Measurements from ENCODE around the gene TNFRSF17.

Gene TNFRSF17

DNA sequence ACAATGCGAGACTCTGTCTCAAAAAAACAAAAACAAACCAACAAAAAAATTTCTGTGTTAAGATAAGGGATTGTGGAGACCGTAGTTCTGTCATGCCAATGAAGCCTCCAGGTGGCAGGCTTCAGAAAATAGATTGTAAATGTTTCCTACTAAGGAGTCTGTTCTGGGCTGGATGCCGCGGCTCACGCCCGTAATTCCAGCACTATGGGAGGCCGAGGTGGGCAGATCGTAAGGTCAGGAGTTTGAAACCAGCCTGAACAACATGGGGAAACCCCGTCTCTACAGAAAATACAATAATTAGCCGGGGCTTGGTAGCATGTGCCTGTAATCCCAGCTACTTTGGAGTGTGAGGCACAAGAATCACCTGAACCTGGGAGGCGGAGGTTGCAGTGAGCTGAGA is 7.1 kb downstream of the TNFRSF17 start:
- no peak for DNase-seq

DNA sequence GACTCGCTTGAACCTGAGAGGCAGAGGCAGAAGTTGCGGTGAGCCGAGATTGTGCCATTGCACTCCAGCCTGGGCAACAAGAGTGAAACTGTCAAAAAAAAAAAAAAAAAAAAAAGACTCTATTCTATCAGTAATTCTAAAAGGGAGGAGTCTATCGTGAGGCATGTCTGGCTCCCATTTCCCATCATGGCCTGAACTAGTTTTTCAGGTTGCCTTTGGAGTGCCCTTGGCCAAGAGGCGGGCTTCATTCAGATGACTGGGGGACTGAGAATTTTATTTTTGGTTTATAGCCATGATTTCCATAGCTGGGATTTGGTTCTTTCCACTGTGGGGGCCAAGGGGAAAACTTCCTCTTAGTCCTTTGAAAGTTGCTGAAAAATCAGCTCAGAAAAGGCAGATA is 8.1 kb downstream of the TNFRSF17 start:
- DNase-seq, result no peak

DNA sequence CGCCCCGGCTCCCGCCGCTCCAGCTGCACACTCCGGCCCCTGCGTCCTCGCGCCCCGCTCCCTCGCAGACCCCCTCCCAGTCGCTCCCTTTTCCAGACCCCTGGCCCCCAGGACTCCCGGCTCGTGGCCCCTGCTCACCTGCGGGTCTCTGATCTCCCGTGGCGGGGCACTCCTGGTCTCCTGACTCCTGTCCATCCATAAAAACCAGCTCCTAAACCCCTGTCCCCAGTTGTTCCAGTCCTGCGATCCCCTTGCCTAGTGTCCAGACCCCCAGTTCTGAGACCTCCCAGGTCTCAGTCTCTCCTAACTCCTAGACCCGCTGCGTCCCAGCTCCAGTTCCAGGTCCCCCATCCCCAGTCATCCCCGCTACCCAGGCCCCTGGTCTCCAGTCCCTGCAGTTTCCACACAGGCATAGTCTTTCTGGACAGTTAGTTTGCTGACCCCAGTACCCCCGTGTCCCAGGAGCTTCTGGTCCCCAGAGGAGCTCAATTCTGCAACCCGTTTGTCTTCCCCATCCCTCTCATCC is 11.9 kb downstream of the TNFRSF17 start:
- no peak for DNase-seq

DNA sequence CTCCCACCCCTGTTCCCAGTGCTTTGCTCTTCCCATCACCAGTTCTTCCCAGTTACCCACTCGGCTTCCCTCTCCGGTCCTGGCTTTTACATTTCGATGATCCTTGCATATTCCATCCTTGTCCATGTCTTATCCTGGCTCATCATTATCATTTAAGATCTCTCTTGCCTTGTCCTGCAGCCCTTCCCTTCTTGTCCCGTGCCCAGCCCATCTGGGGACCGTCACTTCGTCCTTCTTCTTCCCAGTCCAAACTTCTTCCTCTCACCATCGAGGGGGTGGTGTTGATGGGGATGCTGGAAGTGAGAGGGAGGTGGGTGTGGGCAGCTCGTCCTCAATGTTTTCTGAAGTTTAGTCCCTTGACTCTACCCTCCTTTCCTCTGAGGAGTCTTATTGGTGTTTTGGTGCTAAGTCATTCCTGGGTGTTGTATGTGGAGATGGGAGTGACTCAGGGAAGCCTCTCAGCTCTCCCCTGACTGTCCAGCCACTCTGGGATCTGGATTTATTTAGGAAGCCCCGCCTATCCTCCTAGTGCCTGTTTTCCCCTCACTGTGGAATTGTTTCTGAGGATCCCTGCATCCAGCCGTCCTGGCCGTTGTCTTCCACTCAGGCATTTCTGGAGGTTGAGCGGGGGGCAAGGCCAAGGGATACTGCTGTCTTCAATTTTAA is 12.5 kb downstream of the TNFRSF17 start:
- peak; percentile 82 for DNase-seq

DNA sequence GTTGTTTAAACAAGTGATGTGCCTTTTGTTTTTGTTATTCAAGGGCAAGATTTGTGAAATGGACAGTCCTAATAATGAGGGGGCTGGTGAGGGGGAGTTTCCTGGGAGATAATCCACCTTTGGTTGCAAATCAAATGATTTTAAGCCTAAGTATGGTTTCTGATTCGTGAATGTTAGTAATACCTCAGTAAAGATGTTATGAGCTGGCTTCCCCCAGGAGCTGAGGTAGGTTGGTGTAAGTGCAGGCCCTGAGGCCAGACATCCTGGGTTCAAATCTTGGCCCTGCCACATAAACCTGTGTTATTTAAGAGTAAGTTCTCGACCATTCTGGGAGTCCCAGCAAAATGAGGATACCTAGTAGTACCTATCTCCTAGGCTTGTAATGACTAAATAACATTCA is 13.1 kb downstream of the TNFRSF17 start:
- DNase-seq, result no peak

DNA sequence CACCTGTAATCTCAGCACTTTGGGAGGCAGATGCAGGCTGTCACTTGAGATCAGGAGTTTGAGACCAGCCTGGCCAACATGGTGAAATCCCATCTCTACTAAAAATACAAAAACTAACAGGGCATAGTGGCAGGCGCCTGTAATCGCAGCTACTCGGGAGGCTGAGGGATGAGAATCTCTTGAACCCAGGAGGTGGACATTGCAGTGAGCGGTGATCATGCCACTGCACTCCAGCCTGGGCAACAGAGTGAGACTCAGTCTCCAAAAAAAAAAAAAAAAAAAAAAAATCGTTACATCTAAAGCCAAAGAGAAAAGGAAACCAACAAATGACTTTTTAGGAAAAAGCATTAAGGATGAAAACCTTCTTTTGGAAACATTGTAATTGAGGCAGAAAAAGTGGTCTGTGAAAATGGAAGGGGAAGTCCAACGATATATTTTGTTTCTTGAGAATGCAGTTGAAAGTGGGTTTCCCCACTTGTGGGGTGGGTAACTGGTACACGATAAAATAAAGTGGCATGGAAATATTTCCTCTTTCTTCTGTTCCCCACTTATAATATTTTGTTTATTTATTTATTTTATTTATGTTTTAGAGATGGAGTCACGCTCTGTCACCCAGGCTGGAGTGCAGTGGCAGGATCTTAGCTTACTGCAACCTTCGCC is 14.1 kb downstream of the TNFRSF17 start:
- no peak for DNase-seq

DNA sequence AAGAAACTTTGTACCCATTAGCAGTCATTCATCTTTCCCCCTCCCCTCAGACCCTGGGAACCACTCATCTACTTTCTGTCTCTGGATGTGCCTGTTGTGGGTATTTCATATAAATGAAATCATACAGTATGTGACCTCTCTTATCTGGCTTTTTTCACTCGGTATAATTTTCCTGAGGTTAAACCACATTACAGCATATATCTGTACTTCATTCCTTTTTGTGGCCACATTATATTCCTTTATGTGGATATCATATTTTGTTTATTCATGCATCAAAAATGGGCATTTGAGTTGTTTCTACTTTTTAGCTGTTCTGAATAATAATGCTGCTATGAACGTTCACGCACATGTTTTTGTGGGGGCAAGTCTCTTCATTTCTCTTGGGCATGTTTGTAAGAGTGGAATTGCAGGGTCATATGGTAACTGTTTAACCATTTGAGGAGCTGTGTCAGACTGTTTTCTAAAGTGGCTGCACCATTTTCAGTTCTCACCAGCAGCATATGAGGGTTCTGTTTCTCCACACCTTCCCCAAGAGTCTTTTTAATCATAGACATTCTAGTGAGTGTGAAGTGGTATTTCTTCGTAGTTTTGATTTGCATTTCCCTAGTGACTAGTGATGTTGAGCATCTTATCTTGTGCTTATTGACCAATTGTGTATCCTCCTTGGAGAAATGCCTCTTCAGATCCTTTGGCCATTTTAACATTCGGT is 15.3 kb downstream of the TNFRSF17 start:
- DNase-seq, result no peak

DNA sequence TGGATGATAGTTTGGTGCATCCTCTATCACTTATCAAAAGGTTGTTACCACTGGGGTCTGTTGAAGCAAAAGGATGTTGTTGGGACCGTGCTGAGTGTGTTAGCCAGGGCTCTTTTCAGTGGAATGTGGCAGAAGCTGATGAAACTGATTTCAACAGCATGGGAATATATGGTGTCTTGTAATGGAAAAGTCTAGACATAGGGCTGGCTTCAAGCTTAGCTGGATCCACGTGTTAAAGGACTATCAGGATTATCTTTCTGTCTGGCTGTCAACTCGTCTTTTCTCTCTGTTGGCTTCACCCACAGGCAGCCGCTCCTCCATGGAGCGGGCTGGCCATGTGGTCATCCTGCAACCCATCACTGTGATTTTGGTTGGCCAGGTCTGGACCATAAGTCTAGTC is 20.2 kb downstream of the TNFRSF17 start:
- peak; percentile 41 for DNase-seq

DNA sequence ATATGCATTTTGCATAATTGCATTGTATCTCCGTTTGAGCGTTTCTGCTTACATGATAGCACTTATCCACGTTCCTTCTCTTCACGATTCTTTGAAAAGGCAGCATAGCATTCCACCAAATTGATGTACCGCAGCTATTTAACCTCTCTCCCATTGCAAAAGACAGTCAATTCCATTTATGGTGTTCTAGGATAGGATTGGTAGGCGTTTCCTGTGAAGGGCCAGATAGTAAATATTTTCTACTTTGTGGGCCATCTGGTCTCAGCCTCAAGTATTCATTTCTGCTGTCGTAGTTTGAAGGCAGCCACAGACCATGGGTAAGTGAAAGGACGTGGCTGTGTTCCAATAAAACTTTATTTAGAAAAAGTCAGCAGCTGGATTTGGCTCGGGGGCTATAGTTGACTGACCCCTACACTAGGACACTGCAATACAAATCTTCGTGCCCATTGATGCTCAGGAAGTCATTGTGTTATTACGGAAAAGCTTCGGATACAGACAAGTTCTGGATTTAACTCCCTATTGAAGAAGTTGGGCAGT is 21.6 kb downstream of the TNFRSF17 start:
- DNase-seq, result peak; percentile 42

DNA sequence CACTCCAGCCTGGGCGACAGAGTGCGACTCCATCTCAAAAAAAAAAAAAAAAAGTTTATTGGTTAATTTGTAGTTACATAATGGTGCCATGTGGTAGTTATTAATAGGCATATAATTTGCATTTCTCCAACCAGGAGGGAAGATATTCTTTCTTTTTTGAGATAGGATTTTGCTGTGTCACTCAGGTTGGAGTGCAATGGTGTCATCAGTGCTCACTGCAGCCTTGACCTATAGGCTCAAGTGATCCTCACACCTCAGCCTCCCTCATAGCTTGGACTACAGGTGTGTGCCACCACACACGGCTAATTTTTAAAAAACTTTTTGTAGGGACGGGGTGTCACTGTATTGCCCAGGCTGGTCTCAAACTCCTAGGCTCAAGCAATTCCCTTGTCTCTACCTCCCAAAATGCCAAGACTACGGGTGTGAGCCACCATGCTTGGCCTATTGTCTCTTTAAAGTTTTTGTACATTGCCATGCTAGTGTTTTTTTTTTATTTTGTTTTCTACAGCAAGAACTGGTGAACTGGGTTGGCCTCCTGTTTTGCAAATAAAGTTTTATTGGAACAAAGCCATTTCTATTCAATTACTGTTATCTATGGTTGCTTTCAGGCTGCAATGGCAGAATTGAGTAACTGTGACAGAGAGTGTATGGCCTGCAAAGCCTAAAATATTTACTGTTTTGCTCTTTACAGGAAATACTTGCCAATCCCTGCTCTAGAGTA is 23.4 kb downstream of the TNFRSF17 start:
- DNase-seq, result no peak

DNA sequence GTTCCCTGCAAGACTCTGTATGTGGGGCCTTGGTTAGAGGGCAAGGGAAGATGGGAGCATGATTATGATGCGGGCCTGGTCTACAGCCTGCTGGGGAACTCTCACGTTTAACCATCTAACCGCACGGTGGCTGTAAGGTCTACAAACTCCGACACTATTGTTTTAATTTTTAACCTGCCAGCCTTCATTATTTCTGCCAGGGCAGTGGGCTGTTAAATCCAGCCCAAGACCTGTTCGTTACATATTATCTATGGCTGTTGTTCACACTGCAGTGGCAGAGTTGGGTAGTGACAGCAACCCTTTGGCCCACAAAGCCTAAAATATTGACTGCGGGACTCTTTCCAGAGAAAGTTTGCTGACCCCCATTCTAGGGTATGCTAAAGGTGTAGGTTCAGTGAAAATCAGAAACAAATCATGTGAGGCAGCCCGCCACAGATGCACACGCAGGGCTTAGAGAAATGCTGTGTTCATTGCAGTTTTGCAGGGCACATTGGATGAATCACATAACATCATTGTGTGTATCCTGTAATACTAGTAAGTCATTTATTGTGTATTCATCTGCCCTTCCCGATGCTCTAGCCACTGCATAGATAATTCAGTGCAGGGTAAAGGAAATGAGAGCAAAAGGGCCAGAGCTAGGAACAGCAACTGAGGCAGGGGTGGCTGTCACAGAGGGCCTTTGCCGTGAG is 25.8 kb downstream of the TNFRSF17 start:
- DNase-seq, result no peak

DNA sequence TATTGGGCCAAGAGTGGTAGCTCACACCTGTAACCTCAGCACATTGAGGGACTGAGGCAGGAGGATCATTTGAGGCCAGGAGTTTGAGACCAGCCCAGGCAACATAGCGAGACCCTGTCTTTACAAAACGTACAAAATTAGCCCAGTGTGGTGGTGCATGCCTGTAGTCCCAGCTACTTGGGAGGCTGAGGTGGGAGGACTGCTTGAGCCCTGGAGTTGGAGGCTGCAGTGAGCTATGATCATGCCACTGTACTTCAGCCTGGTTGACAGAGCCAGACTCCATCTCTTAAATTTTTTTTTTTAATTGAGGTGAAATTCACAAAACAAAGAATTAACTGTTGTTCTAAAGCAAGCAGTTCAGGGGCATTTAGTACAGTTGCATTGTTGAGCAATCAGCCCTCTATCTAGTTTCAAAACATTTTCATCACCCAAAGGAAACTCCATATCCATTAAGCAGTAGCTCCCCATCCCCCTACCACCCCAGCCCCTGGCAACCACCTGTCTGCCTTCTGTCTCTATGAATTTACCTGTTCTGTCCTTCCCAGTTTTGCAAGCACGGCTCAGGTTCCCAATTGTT is 27.1 kb downstream of the TNFRSF17 start:
- no peak for DNase-seq

DNA sequence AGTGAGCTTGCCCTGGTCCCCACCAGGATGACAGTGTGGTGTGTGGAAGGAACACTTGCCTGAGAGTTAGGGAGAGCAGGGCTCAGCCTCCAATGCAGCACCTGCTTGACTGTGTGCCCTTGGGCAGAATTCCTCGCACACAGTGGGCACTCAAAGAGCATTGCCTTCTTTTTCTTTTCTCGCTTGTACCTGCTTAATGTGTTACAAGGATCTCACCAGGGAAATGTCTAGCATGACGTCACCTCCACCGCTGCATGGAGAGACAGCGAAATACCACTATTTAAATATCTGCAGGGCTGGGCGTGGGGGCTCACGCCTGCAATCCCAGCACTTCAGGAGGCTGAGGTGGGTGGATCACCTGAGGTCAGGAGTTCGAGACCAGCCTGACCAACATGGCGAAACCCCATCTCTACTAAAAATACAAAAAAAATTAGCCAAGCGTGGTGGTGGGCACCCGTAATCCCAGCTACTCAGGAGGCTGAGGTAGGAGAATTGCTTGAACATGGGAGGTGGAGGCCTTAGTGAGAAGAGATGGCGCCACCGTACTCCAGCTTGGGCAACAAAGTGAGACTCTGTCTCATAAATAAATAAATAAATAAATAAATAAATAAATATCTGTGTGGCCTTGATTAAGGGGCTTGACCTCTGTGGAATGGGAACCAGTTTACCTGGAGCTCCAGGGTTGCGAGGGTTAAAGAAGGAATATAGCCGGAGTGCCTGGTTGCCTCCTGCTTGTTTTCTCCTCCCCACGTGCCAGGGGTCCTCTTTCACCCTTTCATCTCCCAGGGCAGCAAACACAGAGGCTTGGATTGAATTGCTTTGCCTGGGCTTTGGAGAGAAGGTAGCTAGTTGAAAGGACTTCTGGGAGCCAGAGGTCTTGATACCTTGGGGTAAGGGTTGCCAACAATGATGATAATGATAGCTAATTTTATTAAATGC is 27.8 kb downstream of the TNFRSF17 start:
- DNase-seq, result no peak

DNA sequence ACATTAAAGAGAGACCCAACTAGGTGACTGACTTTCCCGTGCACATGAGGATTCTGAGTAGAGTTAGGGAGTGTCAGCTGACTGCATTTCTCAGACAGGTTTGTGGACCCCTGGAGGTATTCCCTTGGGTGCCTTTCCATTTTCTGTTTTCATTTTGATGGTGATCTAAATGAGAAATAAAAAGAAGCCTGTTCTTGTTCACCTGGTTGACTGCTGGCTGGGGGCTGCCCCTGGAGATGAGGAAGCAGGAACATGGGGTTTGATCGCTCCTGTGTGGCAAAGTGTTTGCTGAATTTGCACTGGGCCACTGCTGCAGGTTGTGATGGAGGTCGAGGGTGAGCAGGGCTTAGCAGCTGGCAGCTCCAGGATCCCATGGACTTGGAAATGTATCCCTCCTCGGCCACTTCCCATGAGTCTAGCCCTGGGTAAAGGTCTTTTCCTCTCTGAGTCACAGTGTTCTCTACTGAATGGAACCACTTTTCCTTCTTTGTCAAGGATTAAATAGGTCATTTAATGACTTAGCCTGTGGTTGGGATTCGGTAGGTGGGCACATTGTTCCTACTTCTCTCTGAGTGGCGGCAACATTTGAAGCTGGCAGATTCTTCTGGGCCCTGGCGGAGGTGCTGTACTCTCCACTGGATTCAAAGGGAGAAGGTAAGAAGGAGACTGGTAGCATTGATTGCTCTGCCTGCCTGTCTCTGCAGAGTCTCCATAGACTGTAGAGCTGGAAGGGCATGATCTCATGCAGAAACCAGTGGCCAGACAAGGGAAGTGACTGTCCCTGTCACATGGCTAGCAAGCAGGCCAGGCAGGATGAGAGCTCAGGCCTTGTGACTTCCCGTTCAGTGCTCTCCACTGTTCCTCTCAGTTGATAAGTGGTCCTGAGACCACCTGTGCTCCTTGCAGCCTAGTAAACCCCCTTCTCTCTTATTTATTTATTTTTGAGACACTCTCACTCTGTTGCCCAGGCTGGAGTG is 29.4 kb downstream of the TNFRSF17 start:
- DNase-seq, result no peak

DNA sequence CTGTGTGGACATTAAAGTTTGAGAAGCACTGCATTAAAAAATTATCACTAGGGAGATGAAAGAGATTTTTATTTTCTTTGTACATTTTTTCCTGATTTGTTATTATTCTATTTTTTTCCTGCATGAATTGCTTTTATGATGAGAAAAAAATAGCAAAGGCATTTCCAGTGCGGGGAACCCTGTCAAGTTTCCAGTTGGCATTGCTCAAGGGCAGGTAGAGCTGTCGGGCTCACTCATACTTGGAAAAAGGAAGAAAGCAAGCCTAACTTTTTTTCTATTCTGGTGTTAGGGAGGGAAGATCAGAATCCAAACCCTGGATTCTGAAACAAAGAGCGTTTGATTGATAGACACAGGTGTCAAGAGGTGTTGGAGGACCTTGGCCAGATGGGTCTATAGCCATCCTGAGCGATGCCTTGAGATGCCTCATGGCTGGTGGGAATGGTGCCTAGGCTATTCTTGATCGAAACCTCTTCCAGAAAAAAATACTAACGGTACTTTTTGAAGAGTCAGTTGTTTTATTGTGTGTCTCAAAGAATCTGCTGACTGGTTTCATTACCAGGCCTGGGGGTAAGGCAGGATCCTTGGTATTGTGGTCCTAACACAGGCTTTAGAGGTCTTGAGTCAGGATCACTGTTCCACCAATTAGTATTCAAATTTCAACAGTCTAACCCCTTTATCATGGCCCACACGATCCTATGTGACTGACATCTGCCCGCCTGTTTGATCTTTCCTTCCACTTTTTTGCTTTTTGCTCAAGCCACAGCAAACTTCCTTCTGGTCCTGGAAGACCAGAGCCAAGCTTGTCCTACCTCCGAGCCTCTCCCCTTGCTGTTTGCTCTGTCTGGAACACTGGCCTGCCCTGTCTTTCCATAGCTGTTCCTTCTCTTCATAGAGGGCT is 31.7 kb downstream of the TNFRSF17 start:
- no peak for DNase-seq

DNA sequence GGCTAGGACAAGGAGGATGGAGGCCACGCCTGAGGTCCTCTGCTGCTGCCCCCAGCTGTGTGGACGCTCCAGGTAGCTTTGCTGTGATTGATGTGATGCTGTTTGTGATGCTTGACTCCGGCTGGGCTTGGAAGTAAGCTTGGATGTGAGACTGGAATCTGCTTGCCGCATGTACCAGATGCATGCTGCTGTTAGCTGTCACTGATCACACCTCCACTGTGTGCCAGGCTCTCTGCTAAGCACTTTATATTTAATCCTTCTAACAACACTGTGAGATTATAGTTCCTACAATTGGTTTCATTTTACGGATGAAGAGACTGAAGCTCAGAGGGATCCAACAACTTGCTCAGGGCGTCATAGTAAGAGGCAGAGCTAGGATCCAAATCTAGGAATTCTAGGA is 35.0 kb downstream of the TNFRSF17 start:
- no peak for DNase-seq

DNA sequence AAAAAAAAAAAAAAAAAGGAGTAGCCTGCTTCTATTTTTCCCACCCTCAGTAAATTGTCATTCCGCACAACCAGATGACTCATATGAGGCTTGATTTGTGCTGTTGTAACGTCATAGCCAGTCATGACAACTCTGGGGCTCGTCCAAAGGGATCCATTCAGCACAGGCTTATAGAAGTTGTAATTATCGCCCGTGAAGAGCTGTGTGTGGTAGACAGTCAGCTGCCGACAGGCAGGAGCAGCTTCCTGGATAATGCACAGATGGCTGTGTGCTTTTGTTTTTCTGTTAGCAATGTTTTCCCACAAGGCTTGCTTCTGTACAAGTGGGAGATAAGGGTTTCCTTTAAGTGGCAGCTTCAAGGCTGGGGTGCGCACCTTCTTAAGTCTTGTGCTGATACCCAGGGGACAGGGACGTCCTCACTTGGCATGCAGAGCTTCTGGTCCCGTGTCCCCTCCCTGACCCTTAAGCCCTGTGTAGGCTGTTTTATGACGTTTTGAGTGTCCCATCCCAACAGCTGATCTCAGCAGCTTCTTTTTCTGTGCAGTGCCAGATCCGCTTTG is 37.5 kb downstream of the TNFRSF17 start:
- DNase-seq, result peak; percentile 84

DNA sequence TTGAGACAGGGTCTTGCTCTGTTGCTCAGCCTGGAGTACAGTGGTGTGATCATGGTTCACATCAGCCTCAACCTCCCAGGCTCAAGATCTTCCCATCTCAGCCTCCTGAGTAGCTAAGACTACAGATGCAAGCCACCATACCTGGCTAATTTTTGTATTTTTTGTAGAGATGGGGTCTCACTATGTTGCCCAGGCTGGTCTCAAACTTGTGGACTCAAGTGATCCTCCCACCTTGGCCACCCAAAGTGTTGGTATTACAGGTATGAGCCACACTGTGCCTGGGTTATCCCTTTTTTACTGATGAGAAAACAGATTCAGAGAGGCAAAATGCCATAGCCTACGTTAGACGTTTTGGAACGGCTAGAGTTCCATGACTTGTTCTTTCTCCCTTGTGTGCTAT is 41.6 kb downstream of the TNFRSF17 start:
- no peak for DNase-seq
